ENCODE measurements around the gene SGCA. TPM values are rescaled to one million over a fixed set of nuclear protein-coding genes. Genes with fewer than 3 reads are reported as not detected.

SGCA gene
- total and polyA plus RNA-seq, 2 of the 13 experiments (the other 11 are each of a cell fraction or from before 2014, with no cell fraction given) = not detected

DNA sequence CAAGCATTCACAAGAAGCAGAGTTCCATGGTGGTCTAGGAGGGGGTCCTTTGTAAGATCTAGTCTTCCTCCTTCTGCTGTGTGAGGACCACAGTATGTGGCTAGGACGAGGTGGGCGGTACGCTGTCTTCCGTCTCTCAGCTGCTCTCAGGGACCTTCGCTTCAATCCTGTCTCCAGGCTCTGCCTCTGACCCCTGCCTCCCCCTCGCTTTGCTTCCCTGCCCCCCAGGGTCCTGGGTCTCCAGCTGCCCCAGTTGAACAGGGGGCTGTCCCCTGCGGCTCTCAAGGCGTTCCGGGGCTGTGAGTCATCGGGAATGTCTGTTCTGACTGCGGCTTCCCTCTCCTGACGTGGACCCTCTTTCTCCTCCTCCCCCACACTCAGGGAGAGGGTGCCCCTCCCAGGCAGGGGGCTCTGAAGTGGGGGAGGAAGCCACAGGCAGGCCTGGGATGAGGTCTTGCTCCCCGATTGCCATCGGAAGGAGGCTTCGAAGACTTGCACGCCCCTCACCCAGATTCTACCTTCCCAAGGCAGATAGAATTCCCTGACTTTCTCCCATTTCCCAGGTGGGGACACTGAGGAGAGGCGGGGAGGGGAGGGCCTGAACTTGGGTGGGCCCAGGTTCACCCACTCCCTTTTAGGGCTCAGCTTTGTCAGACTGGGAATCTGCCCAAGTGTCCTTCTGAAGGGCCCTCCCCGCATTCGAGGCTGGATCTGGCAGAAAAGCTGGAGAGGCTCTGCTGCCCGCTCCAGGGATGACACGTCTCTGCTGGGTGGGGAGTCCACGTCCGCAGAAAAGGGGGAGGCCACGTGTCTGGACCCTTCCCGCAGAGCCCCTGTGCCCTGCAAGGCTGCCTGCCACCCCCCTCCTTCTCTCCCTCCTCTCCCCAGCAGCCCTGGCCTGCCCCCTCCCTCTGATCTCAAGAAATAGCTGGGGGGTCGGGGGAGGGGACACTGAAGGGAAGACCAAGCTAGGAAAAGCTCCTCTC is 44.7 kb downstream of the SGCA start (continued):
- TF ChIP-seq ZNF318 (CRISPR knock-in tag; IDR thresholded peaks at IDR 0.05) (0 out of 2 replicates have a peak, but pooled peaks have one; percentile 35), IKZF4 (CRISPR knock-in tag; IDR thresholded peaks at IDR 0.05; ENCODE audit: borderline replicate concordance, low read depth, not compliant biosample characterization) (no peak), KAT8 (CRISPR knock-in tag; IDR thresholded peaks at IDR 0.05) (no peak), POLR2G (IDR thresholded peaks at IDR 0.05; ENCODE audit: low read depth, low read length) (no peak), NR2C2 (CRISPR knock-in tag; IDR thresholded peaks at IDR 0.05; ENCODE audit: borderline replicate concordance) (peak; percentile 52; the same call in 1 of the 2 replicates), ZIK1 (CRISPR knock-in tag; IDR thresholded peaks at IDR 0.05; ENCODE audit: borderline replicate concordance, low read depth) (no peak), TEAD2 (CRISPR knock-in tag; IDR thresholded peaks at IDR 0.05) (no peak), ZNF513 (CRISPR knock-in tag; conservative IDR thresholded peaks at IDR 0.05) (no peak), EP300 (IDR thresholded peaks at IDR 0.05; ENCODE audit: low read depth in 2 of 2, low read length in 2 of 2) (peak in 1 of 2 experiments; percentile 35; a peak in 1 of 4 replicates), EP300 (CRISPR knock-in tag; IDR thresholded peaks at IDR 0.05; ENCODE audit: borderline replicate concordance) (no peak), ADNP (CRISPR knock-in tag; IDR thresholded peaks at IDR 0.05) (no peak)
- TF ChIP-seq, protein P1, sequence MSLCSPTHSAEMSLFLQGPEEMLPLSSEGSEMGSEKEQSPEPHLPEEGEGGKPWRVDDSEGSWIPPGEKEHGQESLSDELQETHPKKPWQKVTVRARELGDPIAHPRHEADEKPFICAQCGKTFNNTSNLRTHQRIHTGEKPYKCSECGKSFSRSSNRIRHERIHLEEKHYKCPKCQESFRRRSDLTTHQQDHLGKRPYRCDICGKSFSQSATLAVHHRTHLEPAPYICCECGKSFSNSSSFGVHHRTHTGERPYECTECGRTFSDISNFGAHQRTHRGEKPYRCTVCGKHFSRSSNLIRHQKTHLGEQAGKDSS (CRISPR knock-in tag; IDR thresholded peaks at IDR 0.05; ENCODE audit: borderline replicate concordance, low read depth) = 0 out of 2 replicates have a peak, but pooled peaks have one; percentile 31
- TF ChIP-seq, protein P2, sequence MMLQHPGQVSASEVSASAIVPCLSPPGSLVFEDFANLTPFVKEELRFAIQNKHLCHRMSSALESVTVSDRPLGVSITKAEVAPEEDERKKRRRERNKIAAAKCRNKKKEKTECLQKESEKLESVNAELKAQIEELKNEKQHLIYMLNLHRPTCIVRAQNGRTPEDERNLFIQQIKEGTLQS (CRISPR knock-in tag; IDR thresholded peaks at IDR 0.05) = peak; percentile 70; the same call in 1 of the 2 replicates
- TF ChIP-seq, protein P3, sequence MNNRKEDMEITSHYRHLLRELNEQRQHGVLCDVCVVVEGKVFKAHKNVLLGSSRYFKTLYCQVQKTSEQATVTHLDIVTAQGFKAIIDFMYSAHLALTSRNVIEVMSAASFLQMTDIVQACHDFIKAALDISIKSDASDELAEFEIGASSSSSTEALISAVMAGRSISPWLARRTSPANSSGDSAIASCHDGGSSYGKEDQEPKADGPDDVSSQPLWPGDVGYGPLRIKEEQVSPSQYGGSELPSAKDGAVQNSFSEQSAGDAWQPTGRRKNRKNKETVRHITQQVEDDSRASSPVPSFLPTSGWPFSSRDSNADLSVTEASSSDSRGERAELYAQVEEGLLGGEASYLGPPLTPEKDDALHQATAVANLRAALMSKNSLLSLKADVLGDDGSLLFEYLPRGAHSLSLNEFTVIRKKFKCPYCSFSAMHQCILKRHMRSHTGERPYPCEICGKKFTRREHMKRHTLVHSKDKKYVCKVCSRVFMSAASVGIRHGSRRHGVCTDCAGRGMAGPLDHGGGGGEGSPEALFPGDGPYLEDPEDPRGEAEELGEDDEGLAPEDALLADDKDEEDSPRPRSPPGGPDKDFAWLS (CRISPR knock-in tag; IDR thresholded peaks at IDR 0.05; ENCODE audit: borderline replicate concordance) = peak; percentile 77; the same call in 1 of the 2 replicates
